Body of pancreas (tissue), 4 donors: ENCODE data around the gene PRKAB1. TPM values are rescaled to one million over a fixed set of nuclear protein-coding genes. Genes with fewer than 3 reads are reported as not detected.

Source experiments
- ATAC-seq: fragments of 150-250 bp; one replicate; pipeline ENCODE4 v1.9.1; 2016
- DNase-seq, 4 donors: peaks; one replicate each; pipeline ENCODE4 v3.0.0-alpha.2; 2019
- H3K27ac ChIP-seq, 4 donors: fragments of 200-600 bp; sonication (generic); 1 replicate in 3 of 4; 2 replicates in 1 of 4; pipeline versions ENCODE4 v1.5.1 to v1.6.1; 2016 to 2019; ENCODE audit warnings: mild to moderate bottlenecking in 1 of 4, mixed read lengths in 1 of 4, moderate library complexity in 1 of 4
- H3K27me3 ChIP-seq, 2 donors: fragments of 200-600 bp; sonication (generic); one replicate each; pipeline ENCODE4 v1.6.0; 2016; ENCODE audit warnings: mild to moderate bottlenecking in 1 of 2
- H3K36me3 ChIP-seq, 2 donors: fragments of 200-600 bp; sonication (generic); replicated peaks in 1 of 2; 2 replicates each; pipeline ENCODE4 v1.5.1; 2016; ENCODE audit warnings: low read depth in 2 of 2; ENCODE audit not compliant: insufficient read depth in 1 of 2
- H3K4me1 ChIP-seq: fragments of 200-600 bp; sonication (generic); one replicate; pipeline ENCODE4 v1.6.0; 2016
- H3K4me3 ChIP-seq, 2 donors: fragments of 200-600 bp; sonication (generic); 1 replicate in 1 of 2; 2 replicates in 1 of 2; pipeline ENCODE4 v1.5.1; 2016 to 2019
- H3K9me3 ChIP-seq, 3 donors: fragments of 200-600 bp; sonication (generic); 1 replicate in 2 of 3; 2 replicates in 1 of 3; pipeline ENCODE4 v1.5.1; 2016
- CTCF ChIP-seq, 7 experiments: fragments of 450-650 bp in 4 of 7; fragments of 200-600 bp in 3 of 7; sonication (generic) in 3 of 7; IDR thresholded peaks; one replicate each; pipeline ENCODE4 v1.5.1; 2016 to 2019; ENCODE audit warnings: antibody characterized with exemption in 7 of 7
- POLR2A ChIP-seq, 3 donors: fragments of 450-650 bp; IDR thresholded peaks; one replicate each; pipeline ENCODE4 v1.6.1; 2016; ENCODE audit warnings: antibody characterized with exemption in 3 of 3, mild to moderate bottlenecking in 2 of 3
- WGBS, 2 donors: methylation state at CpG; one replicate each; pipeline ENCODE4 v1.1.5; 2017; 5-methylcytosine and 5-hydroxymethylcytosine counted together
- intact Hi-C: fragments of 100-400 bp; cut with DNase I; formaldehyde crosslinking; loops from one replicate; pipeline ENCODE4 v1.15.1; 2023
- total RNA-seq, 2 donors: library from RNA; depleted of rRNA; stranded (reverse); fragments of >200 nt; gene quantifications; one replicate each; pipeline ENCODE4 v1.1.0, GENCODE V29; 2016

Gene PRKAB1
- total RNA-seq, 2 donors from 2014 or later = 13.5 to 20.5 TPM

DNA sequence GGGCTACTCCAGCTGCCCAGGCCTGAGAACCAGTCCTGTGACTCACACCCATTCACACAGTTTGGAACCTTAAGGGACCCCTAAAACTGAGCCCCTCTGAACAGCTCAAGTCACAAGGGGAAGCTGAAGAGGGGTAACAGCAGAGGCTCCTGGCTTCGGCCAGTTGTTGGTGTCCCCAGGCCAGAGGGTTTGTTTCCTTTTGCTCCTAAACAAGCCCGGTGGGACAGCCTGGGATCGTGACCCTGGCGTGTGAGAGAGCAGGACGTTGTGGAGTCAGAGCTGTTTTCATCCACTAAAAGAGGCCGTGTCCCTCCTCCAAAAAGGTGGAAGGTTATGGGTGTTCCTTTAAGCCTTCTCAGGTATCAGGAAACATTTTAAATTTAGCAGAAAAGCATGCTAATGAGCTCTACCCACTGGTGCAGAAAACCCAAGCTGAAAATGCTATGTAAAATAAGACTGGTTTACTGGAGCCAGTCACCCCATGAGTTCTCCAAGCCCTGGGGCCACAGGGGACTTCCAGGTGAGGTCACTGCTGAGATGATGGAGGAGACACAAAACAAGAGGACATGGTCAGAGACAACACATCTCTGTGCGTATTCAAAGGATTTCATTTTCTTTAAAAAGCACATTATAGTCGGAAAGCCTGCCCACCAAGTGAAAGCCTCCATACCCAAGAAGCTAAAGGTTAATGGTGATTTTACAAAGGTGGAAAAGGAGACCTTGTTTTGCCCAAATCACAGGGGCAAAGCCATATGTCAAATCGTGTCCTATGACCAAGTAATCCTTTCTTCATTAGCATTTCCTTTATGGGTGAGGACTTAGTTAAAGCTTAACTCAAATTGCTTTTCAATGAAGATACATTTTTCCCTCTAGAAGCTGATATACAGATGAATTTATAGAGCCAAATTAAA is 14.1 kb downstream of the PRKAB1 start:
- WGBS, 2 donors = 86 to 94% methylated on average over 8 to 9 of the region's 9 CpGs
- intact Hi-C loops = no loop called here
- peaks cover 28% of the 10 kb centered on the region for H3K4me1 ChIP-seq

DNA sequence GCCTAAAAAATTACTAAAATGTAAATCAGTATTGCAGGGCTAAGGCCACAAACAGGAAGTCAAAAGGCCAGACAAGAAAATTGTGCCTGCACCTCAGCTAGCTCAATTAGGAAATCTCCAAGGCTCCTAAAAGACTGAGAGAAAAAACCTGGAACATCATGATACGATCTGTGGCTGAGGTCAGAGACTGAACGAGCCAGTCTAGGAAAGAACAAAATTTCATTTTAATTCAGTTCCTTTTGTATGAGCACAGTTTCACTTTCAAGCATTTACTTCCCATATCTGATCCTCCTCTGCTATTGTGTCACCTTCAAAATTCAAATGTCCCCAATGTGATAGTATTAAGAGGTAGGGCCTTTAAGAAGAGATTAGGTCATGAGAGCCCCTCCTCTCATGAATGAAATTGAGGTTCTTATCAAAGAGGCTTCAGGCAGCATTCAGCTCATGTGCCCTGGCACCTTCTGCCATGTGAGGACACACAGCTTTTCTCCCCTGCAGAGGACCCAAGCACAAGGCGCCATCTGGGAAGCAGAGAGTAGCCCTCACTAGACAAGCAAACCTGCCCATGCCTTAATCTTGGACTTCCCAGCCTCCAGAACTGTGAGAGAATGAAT is 14.8 kb downstream of the PRKAB1 start:
- intact Hi-C loops = no loop called here
- no peak for TF ChIP-seq CTCF (IDR thresholded peaks at IDR 0.05)
- peak in 1 of 3 donors; percentile 14 for TF ChIP-seq POLR2A (IDR thresholded peaks at IDR 0.05)
- Histone ChIP-seq H3K36me3 (peaks cover 12 to 25% of the 10 kb centered on the region in 2 donors), H3K27ac (peak overlapping the region; percentile 5 to 63 (median 41)), H3K9me3 (no peaks in the 10 kb centered on the region), H3K4me3 (no peak overlapping the region), H3K27me3 (no peaks in the 10 kb centered on the region), H3K4me1 (peaks cover 28% of the 10 kb centered on the region)
- ATAC-seq (no peak), DNase-seq (no peak)
- WGBS, 2 donors = 80 to 92% methylated on average over 3 of the region's 3 CpGs

More for the DNA sequence above, 14.1 kb downstream of the PRKAB1 start:
- no peak for TF ChIP-seq POLR2A (IDR thresholded peaks at IDR 0.05)
- no peak for TF ChIP-seq CTCF (IDR thresholded peaks at IDR 0.05)
- Histone ChIP-seq H3K27me3 (no peaks in the 10 kb centered on the region), H3K36me3 (peaks cover 17 to 30% of the 10 kb centered on the region in 2 donors), H3K27ac (peak overlapping the region in 2 of 4 donors; percentile 54 to 63), H3K4me3 (no peak overlapping the region), H3K9me3 (no peaks in the 10 kb centered on the region)
- ATAC-seq = no peak
- no peak for DNase-seq

GRCh38 chr12:119683413-119683812 is 15.5 kb downstream of the PRKAB1 start:
- WGBS, 2 donors = 67 to 69% methylated on average over 6 of the region's 6 CpGs
- TF ChIP-seq CTCF (IDR thresholded peaks at IDR 0.05) = no peak
- no peak for TF ChIP-seq POLR2A (IDR thresholded peaks at IDR 0.05)

GRCh38 chr12:119683816-119684215 is 15.9 kb downstream of the PRKAB1 start:
- H3K9me3 ChIP-seq = no peaks in the 10 kb centered on the region
- peak overlapping the region; percentile 17 to 63 (median 42) for H3K27ac ChIP-seq
- TF ChIP-seq CTCF (IDR thresholded peaks at IDR 0.05) (no peak), POLR2A (IDR thresholded peaks at IDR 0.05) (no peak)
- DNase-seq (no peak), ATAC-seq (peak; percentile 63)
- H3K4me3 ChIP-seq = no peak overlapping the region
- peaks cover 12 to 15% of the 10 kb centered on the region in 2 donors for H3K36me3 ChIP-seq
- H3K27me3 ChIP-seq = no peaks in the 10 kb centered on the region
- 29 to 36% methylated on average over 3 of the region's 3 CpGs for WGBS, 2 donors
- peaks cover 28% of the 10 kb centered on the region for H3K4me1 ChIP-seq
- intact Hi-C loops = no loop called here

More at GRCh38 chr12:119683413-119683812, 15.5 kb downstream of the PRKAB1 start:
- peaks cover 28% of the 10 kb centered on the region for H3K4me1 ChIP-seq
- DNase-seq = no peak
- intact Hi-C loops = no loop called here
- no peaks in the 10 kb centered on the region for H3K27me3 ChIP-seq
- peaks cover 12 to 19% of the 10 kb centered on the region in 2 donors for H3K36me3 ChIP-seq
- no peaks in the 10 kb centered on the region for H3K9me3 ChIP-seq
- no peak for ATAC-seq
- peak overlapping the region in 3 of 4 donors; percentile 28 to 63 (median 54) for H3K27ac ChIP-seq
- no peak overlapping the region for H3K4me3 ChIP-seq
